Transverse colon (tissue), 1 donor: ENCODE measurements around the gene SMKR1.

ENCODE experiments used
- EP300 ChIP-seq: sonication (generic); formaldehyde crosslinking; IDR thresholded peaks from one replicate; pipeline ENCODE4 v1.6.1; 2017; ENCODE audit warnings: antibody characterized with exemption, low read depth
- POLR2A ChIP-seq: fragments of 450-650 bp; IDR thresholded peaks from one replicate; pipeline ENCODE4 v1.6.1; 2016; ENCODE audit warnings: antibody characterized with exemption, mild to moderate bottlenecking, moderate library complexity

DNA sequence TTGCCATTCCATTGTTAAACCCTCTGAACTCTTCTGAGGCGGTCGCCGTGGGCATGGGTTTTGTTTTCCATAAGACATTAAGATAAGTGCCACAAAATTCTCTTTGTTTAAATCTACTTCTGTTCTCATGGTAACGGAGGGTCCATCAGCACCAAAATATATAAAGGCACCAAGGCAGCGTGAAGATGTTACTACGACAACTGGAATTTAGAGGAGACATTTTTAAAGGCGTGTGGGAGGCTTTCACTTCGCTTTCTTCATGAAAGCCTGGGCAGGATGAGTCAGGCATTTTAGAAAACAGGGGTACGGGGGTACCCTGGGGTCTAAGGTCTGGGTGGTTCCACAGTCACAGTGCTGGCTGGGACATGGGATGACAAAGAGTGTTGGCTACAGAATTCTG lies 34.0 kb downstream of the SMKR1 start:
- TF ChIP-seq EP300 (no peak), POLR2A (no peak)
